ENCODE results near the gene TRMO. TPM values are rescaled to one million over a fixed set of nuclear protein-coding genes. Genes with fewer than 3 reads are reported as not detected.

The TRMO gene
- total and polyA plus RNA-seq, 8 donors, result 5.1 to 9.4 (median 6.5) TPM

GRCh38 chr9:97944612-97945011 is 22.3 kb upstream of the TRMO start:
- no peaks in the 10 kb centered on the region for H3K4me1 ChIP-seq
- no peaks in the 10 kb centered on the region for H3K9me3 ChIP-seq
- intact Hi-C loops (cut with DNase I), result no loop called here
- DNase-seq (no peak), FAIRE-seq (no peak), ATAC-seq (no peak)
- WGBS, 2 donors, result 60 to 62% methylated on average over 3 of the region's 3 CpGs
- no peak overlapping the region for H3K27ac ChIP-seq
- TF ChIP-seq, protein P1, sequence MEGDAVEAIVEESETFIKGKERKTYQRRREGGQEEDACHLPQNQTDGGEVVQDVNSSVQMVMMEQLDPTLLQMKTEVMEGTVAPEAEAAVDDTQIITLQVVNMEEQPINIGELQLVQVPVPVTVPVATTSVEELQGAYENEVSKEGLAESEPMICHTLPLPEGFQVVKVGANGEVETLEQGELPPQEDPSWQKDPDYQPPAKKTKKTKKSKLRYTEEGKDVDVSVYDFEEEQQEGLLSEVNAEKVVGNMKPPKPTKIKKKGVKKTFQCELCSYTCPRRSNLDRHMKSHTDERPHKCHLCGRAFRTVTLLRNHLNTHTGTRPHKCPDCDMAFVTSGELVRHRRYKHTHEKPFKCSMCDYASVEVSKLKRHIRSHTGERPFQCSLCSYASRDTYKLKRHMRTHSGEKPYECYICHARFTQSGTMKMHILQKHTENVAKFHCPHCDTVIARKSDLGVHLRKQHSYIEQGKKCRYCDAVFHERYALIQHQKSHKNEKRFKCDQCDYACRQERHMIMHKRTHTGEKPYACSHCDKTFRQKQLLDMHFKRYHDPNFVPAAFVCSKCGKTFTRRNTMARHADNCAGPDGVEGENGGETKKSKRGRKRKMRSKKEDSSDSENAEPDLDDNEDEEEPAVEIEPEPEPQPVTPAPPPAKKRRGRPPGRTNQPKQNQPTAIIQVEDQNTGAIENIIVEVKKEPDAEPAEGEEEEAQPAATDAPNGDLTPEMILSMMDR (IDR thresholded peaks at IDR 0.05), result no peak
- no peaks in the 10 kb centered on the region for H3K36me3 ChIP-seq
- H3K4me3 ChIP-seq, result no peak overlapping the region
- no peaks in the 10 kb centered on the region for H3K27me3 ChIP-seq

GRCh38 chr9:97943308-97943855 is 21.1 kb upstream of the TRMO start:
- H3K36me3 ChIP-seq, result no peaks in the 10 kb centered on the region
- no peaks in the 10 kb centered on the region for H3K4me1 ChIP-seq
- DNase-seq (no peak), FAIRE-seq (no peak), ATAC-seq (no peak)
- no peaks in the 10 kb centered on the region for H3K27me3 ChIP-seq
- H3K9me3 ChIP-seq, result no peaks in the 10 kb centered on the region
- no peak overlapping the region for H3K4me3 ChIP-seq
- no peak overlapping the region for H3K27ac ChIP-seq
- intact Hi-C loops (cut with DNase I), result no loop called here
- TF ChIP-seq, protein P1 (IDR thresholded peaks at IDR 0.05), result no peak

DNA sequence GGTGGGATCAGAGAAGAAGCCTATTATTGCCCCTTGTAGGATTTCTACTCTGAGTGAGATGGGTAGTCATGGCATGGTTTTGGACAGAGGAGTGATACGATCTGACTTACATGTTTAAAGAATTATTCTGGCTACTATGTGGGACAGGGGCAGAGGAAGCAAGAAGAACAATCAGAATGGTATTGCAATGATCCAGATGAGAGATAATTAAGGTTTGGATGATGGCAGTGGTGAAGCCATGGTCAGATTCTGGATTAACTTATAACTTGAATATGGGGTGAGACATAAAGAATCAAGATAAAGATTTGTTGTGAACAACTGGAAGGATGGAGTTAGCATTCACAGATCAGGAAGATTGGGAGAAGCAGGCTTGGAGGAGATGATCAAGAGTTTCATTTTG is 19.0 kb upstream of the TRMO start:
- Histone ChIP-seq H3K27ac (no peak overlapping the region), H3K4me1 (no peaks in the 10 kb centered on the region), H3K27me3 (peaks cover 0 to 3% (median 0%) of the 10 kb centered on the region in 4 donors), H3K36me3 (no peaks in the 10 kb centered on the region), H3K9me3 (no peaks in the 10 kb centered on the region), H3K4me3 (no peak overlapping the region)
- FAIRE-seq (no peak), DNase-seq (no peak), ATAC-seq (no peak)
- TF ChIP-seq, protein P1 (IDR thresholded peaks at IDR 0.05), result no peak
- intact Hi-C loops (cut with DNase I), result no loop called here
- WGBS, 2 donors, result 76 to 93% methylated on average over 1 of the region's 1 CpG

DNA sequence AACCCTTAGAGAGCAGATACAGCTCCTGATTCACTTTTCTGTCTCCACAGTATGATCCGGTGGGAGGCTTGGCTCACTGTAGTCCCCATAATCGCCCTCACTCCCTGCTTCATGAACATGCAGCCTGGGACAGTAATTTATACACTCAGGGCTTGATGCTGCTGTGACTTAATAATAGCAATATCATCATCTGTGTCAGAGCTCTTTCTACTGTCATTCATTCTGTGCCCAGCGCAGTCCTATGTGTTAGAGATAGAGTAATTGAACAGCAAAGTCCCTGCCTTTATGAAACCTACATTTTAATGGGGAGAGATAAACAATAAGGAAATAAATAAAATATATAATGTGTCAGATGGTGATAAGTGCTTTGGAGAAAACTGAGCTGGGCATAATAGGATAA is 18.4 kb upstream of the TRMO start:
- Histone ChIP-seq H3K36me3 (no peaks in the 10 kb centered on the region), H3K9me3 (no peaks in the 10 kb centered on the region), H3K4me1 (no peaks in the 10 kb centered on the region), H3K27me3 (peaks cover 0 to 3% (median 0%) of the 10 kb centered on the region in 4 donors), H3K4me3 (no peak overlapping the region), H3K27ac (no peak overlapping the region)
- ATAC-seq, result no peak
- 75 to 76% methylated on average over 3 of the region's 3 CpGs for WGBS, 2 donors
- TF ChIP-seq, protein P1 (IDR thresholded peaks at IDR 0.05), result no peak
- intact Hi-C loops (cut with DNase I), result no loop called here
- FAIRE-seq, result no peak
- no peak for DNase-seq

DNA sequence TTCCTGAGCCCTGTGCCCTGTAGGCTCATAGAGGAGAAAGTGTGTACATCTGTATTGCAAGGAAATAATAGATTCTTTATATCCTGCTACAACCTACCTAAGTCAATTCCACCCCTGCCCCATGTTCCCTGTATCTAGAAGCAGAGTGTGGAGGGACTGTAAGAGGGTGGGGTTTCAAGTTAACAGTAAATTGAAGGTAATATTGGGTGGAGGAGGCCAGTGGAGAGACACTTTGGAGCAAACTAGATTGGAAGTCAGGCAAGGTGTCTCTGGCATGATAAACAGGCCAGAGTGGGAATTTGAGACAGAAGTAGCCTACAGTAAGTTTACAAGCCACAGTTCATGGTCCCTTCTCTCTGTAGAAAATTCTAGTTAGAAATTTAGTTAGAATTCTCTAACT is 17.9 kb upstream of the TRMO start:
- Histone ChIP-seq H3K27ac (no peak overlapping the region), H3K36me3 (no peaks in the 10 kb centered on the region), H3K9me3 (no peaks in the 10 kb centered on the region), H3K4me3 (no peak overlapping the region), H3K4me1 (no peaks in the 10 kb centered on the region), H3K27me3 (peaks cover 0 to 3% (median 0%) of the 10 kb centered on the region in 4 donors)
- intact Hi-C loops (cut with DNase I), result no loop called here
- no peak for FAIRE-seq
- no peak for ATAC-seq
- TF ChIP-seq, protein P1 (IDR thresholded peaks at IDR 0.05), result no peak
- DNase-seq, result no peak
